Gastroesophageal sphincter (tissue), 3 donors: Measurements from ENCODE around the gene EXOC6B.

Experiments used
- EP300 ChIP-seq: sonication (generic); formaldehyde crosslinking; IDR thresholded peaks from one replicate; pipeline ENCODE4 v1.6.1; 2017; ENCODE audit warnings: antibody characterized with exemption, mild to moderate bottlenecking
- POLR2A ChIP-seq, 2 donors: fragments of 450-650 bp; IDR thresholded peaks; one replicate each; pipeline ENCODE4 v1.6.1; 2017; ENCODE audit warnings: antibody characterized with exemption in 2 of 2, mild to moderate bottlenecking in 2 of 2, moderate library complexity in 1 of 2
- POLR2AphosphoS5 ChIP-seq: sonication (generic); formaldehyde crosslinking; IDR thresholded peaks from one replicate; pipeline ENCODE4 v1.6.1; 2017; ENCODE audit warnings: antibody characterized with exemption
- TF ChIP-seq, protein P1 (sequence below), 4 experiments: fragments of 200-600 bp in 2 of 4; fragments of 450-650 bp in 2 of 4; sonication (generic) in 1 of 4; IDR thresholded peaks; one replicate each; pipeline ENCODE4 v1.5.1; 2017 to 2019; ENCODE audit warnings: antibody characterized with exemption in 4 of 4, mild to moderate bottlenecking in 2 of 4, moderate library complexity in 2 of 4

DNA sequence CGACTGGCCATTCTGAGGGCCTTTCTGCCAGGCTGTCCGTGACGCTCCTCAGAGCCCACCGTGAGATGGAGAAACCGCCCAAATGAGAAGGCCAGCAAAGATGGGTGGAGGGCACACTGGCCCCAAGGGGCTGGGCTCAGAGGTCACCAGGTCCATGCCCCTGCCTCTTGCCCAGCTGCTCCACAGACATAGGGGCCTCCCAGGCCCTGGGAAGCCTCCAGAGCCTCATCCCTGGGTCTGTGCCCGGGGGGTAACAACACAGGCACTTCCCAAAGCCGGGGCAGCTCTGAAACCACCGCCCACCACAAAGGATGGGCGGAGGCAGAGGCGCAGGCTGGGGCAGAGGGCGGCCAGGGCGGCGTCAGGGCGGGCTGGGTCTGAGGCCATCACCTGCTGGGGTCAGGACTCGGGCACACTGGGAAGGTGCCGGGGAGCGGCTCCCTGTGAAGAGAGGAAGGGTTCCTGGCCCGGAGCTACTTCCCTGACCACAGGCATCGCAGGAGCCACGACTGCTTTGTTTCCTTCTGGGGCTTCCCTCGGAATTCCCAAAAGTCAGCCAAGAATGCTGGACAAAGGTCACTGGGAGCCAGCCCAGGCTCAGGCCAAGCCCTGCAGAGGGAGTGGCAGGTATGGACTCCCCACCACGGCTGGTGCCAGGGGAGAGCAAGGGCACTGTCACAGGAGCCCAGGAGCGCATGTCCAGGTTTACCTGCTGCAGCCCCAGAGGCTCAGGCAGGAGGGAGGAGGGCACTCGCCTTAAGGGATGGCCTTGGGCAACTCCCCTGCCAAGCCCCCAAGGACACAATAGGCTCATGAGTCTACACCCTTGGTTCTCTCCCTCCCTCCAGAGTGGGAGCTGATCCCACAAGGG is 687.6 kb downstream of the EXOC6B start:
- TF ChIP-seq, protein P1, sequence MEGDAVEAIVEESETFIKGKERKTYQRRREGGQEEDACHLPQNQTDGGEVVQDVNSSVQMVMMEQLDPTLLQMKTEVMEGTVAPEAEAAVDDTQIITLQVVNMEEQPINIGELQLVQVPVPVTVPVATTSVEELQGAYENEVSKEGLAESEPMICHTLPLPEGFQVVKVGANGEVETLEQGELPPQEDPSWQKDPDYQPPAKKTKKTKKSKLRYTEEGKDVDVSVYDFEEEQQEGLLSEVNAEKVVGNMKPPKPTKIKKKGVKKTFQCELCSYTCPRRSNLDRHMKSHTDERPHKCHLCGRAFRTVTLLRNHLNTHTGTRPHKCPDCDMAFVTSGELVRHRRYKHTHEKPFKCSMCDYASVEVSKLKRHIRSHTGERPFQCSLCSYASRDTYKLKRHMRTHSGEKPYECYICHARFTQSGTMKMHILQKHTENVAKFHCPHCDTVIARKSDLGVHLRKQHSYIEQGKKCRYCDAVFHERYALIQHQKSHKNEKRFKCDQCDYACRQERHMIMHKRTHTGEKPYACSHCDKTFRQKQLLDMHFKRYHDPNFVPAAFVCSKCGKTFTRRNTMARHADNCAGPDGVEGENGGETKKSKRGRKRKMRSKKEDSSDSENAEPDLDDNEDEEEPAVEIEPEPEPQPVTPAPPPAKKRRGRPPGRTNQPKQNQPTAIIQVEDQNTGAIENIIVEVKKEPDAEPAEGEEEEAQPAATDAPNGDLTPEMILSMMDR (IDR thresholded peaks at IDR 0.05) = no peak
- TF ChIP-seq EP300 (no peak), POLR2A (IDR thresholded peaks at IDR 0.05) (no peak), POLR2AphosphoS5 (no peak)
